ENCODE results near the gene LRPAP1. TPM values are rescaled to one million over a fixed set of nuclear protein-coding genes. Genes with fewer than 3 reads are reported as not detected.
"Not testable (repeated sequence)": the region's sequence is repeated elsewhere in the genome, so short reads cannot be mapped to it uniquely, and the experiment has no call there.

LRPAP1 gene
- total RNA-seq, 1 donor from 2014 or later: 12.6 TPM

- DNase-seq: not testable (repeated sequence)
Measured at GRCh38 chr4:3560465-3560864, 28.2 kb upstream of the LRPAP1 start.

- DNase-seq: not testable (repeated sequence)
Measured at GRCh38 chr4:3559381-3560290, 27.4 kb upstream of the LRPAP1 start.

- DNase-seq: not testable (repeated sequence)
Measured at GRCh38 chr4:3558514-3558836, 26.3 kb upstream of the LRPAP1 start.

GRCh38 chr4:3557676-3558513, 25.7 kb upstream of the LRPAP1 start:
- not testable (repeated sequence) for DNase-seq

GRCh38 chr4:3557088-3557492, 24.9 kb upstream of the LRPAP1 start:
- DNase-seq: not testable (repeated sequence)

GRCh38 chr4:3556244-3556867, 24.1 kb upstream of the LRPAP1 start:
- DNase-seq: not testable (repeated sequence)

GRCh38 chr4:3555459-3556070, 23.3 kb upstream of the LRPAP1 start:
- DNase-seq: not testable (repeated sequence)

GRCh38 chr4:3551366-3551765, 19.1 kb upstream of the LRPAP1 start:
- DNase-seq: not testable (repeated sequence)

- not testable (repeated sequence) for DNase-seq
Measured at GRCh38 chr4:3550792-3551325, 18.6 kb upstream of the LRPAP1 start.

- not testable (repeated sequence) for DNase-seq
Measured at GRCh38 chr4:3550041-3550440, 17.8 kb upstream of the LRPAP1 start.

- DNase-seq: not testable (repeated sequence)
Measured at GRCh38 chr4:3549694-3550001, 17.4 kb upstream of the LRPAP1 start.

GRCh38 chr4:3548991-3549693, 16.9 kb upstream of the LRPAP1 start:
- DNase-seq: not testable (repeated sequence)

GRCh38 chr4:3546721-3547120, 14.5 kb upstream of the LRPAP1 start:
- not testable (repeated sequence) for DNase-seq

GRCh38 chr4:3545351-3545750, 13.1 kb upstream of the LRPAP1 start:
- DNase-seq: not testable (repeated sequence)

GRCh38 chr4:3544259-3545025, 12.2 kb upstream of the LRPAP1 start:
- DNase-seq: not testable (repeated sequence)

GRCh38 chr4:3543415-3543814, 11.2 kb upstream of the LRPAP1 start:
- DNase-seq: not testable (repeated sequence)

GRCh38 chr4:3538906-3539305, 6.7 kb upstream of the LRPAP1 start:
- not testable (repeated sequence) for DNase-seq

- DNase-seq: not testable (repeated sequence)
Measured at GRCh38 chr4:3535812-3536211, 3.6 kb upstream of the LRPAP1 start.

GRCh38 chr4:3533423-3533820, 1.2 kb upstream of the LRPAP1 start:
- no peak for DNase-seq

- no peak for DNase-seq
Measured at GRCh38 chr4:3532751-3533422, 665 bp upstream of the LRPAP1 start.
